NCI-H2081 (cell line): ENCODE results near the gene TNPO3.

Source experiments
- DNase-seq, 2 experiments: peaks; one replicate each; lab custom pipeline; 2025; lab: John Stamatoyannopoulos, UW

The TNPO3 gene

GRCh38 chr7:129054438-129055293 is at the start of gene TNPO3:
TSS of gene TNPO3 (minus strand) at chr7:129055111. CDS start at chr7:129054770, 341 bp downstream.
- DNase-seq = peak; percentile 96

GRCh38 chr7:129103561-129104324 is 48.8 kb upstream of the TNPO3 start:
- DNase-seq = no peak

- no peak for DNase-seq
These were observed 46.8 kb upstream of the TNPO3 start for GRCh38 chr7:129101746-129102145.

GRCh38 chr7:129100827-129101166 is 45.9 kb upstream of the TNPO3 start:
- no peak for DNase-seq

- no peak for DNase-seq
These were observed 43.6 kb upstream of the TNPO3 start for GRCh38 chr7:129098409-129099084.

- no peak for DNase-seq
These were observed 40.3 kb upstream of the TNPO3 start for GRCh38 chr7:129095258-129095657.

- no peak for DNase-seq
These were observed 39.6 kb upstream of the TNPO3 start for GRCh38 chr7:129094501-129094900.

- DNase-seq = no peak
These were observed 39.1 kb upstream of the TNPO3 start for GRCh38 chr7:129093867-129094456.

GRCh38 chr7:129091484-129092002 is 36.6 kb upstream of the TNPO3 start:
- peak; percentile 93 to 94 for DNase-seq

GRCh38 chr7:129090300-129090907 is 35.5 kb upstream of the TNPO3 start:
- DNase-seq = no peak

- DNase-seq = no peak
These were observed 34.8 kb upstream of the TNPO3 start for GRCh38 chr7:129089521-129090212.

GRCh38 chr7:129084801-129085551 is 30.1 kb upstream of the TNPO3 start:
- no peak for DNase-seq

GRCh38 chr7:129083525-129083924 is 28.6 kb upstream of the TNPO3 start:
- DNase-seq = no peak

GRCh38 chr7:129078455-129078854 is 23.5 kb upstream of the TNPO3 start:
- no peak for DNase-seq

GRCh38 chr7:129076886-129077285 is 22.0 kb upstream of the TNPO3 start:
- DNase-seq = no peak

- no peak for DNase-seq
These were observed 20.1 kb upstream of the TNPO3 start for GRCh38 chr7:129074994-129075393.

GRCh38 chr7:129074361-129074871 is 19.5 kb upstream of the TNPO3 start:
- DNase-seq = no peak

- DNase-seq = no peak
These were observed 18.8 kb upstream of the TNPO3 start for GRCh38 chr7:129073738-129074137.

- no peak for DNase-seq
These were observed 18.3 kb upstream of the TNPO3 start for GRCh38 chr7:129073204-129073603.

GRCh38 chr7:129072479-129073011 is 17.6 kb upstream of the TNPO3 start:
- DNase-seq = no peak
